Neural progenitor cell (in vitro differentiated cells): ENCODE data around the gene CA10. TPM values are rescaled to one million over a fixed set of nuclear protein-coding genes. Genes with fewer than 3 reads are reported as not detected.

Experiments used
- DNase-seq: peaks from one replicate; pipeline ENCODE4 v3.0.0-alpha.2; 2016; ENCODE audit warnings: low spot score
- H2AFZ ChIP-seq: fragments of 200-600 bp; sonication (generic); replicated peaks from 2 replicates; pipeline ENCODE4 v1.6.1; 2016; ENCODE audit warnings: antibody characterized with exemption
- H3F3A ChIP-seq: fragments of 200-600 bp; sonication (generic); 2 replicates; pipeline ENCODE4 v1.6.1; 2016; ENCODE audit warnings: antibody characterized with exemption, low read depth
- H3K27ac ChIP-seq: fragments of 200-600 bp; sonication (generic); 2 replicates; pipeline ENCODE4 v1.5.1; 2016; ENCODE audit warnings: mild to moderate bottlenecking
- H3K27me3 ChIP-seq: fragments of 200-600 bp; sonication (generic); 2 replicates; pipeline ENCODE4 v1.6.1; 2016; ENCODE audit warnings: mild to moderate bottlenecking, moderate library complexity
- H3K36me3 ChIP-seq: fragments of 200-600 bp; sonication (generic); 2 replicates; pipeline ENCODE4 v1.5.1; 2016
- H3K4me1 ChIP-seq: fragments of 200-600 bp; sonication (generic); 2 replicates; pipeline ENCODE4 v1.6.1; 2016; ENCODE audit warnings: mixed run types
- H3K4me2 ChIP-seq: fragments of 200-600 bp; sonication (generic); 2 replicates; pipeline ENCODE4 v1.6.1; 2016
- H3K4me3 ChIP-seq: fragments of 200-600 bp; sonication (generic); 2 replicates; pipeline ENCODE4 v1.5.1; 2016
- H3K79me2 ChIP-seq: fragments of 200-600 bp; sonication (generic); 2 replicates; pipeline ENCODE4 v1.6.1; 2016; ENCODE audit warnings: low read depth
- H3K9ac ChIP-seq: fragments of 200-600 bp; sonication (generic); 2 replicates; pipeline ENCODE4 v1.6.1; 2016
- H3K9me3 ChIP-seq: fragments of 200-600 bp; sonication (generic); 2 replicates; pipeline ENCODE4 v1.5.1; 2016; ENCODE audit warnings: low read depth
- H4K20me1 ChIP-seq: fragments of 200-600 bp; sonication (generic); 2 replicates; pipeline ENCODE4 v1.6.1; 2016; ENCODE audit warnings: low read depth
- H3K27ac Mint-ChIP-seq: 3 replicates; pipeline ENCODE4 v1.8.0; 2021; ENCODE audit warnings: mixed read lengths
- H3K27me3 Mint-ChIP-seq: 2 replicates; pipeline ENCODE4 v1.8.0; 2022; ENCODE audit warnings: low read depth, mild to moderate bottlenecking, inconsistent platforms, moderate library complexity, mixed read lengths; ENCODE audit not compliant: insufficient read depth
- H3K36me3 Mint-ChIP-seq: 3 replicates; pipeline ENCODE4 v1.8.0; 2021; ENCODE audit warnings: mixed read lengths
- H3K4me1 Mint-ChIP-seq: 3 replicates; pipeline ENCODE4 v1.8.0; 2021; ENCODE audit warnings: mixed read lengths
- H3K4me3 Mint-ChIP-seq: 3 replicates; pipeline ENCODE4 v1.8.0; 2021; ENCODE audit warnings: mild to moderate bottlenecking, moderate library complexity, mixed read lengths
- H3K9me3 Mint-ChIP-seq: 3 replicates; pipeline ENCODE4 v1.8.0; 2020; ENCODE audit warnings: mixed read lengths
- EZH2 ChIP-seq: fragments of 200-600 bp; sonication (generic); IDR thresholded peaks from 2 replicates; pipeline ENCODE4 v1.6.1; 2017; ENCODE audit warnings: antibody characterized with exemption, mild to moderate bottlenecking, moderate library complexity
- EZH2phosphoT487 ChIP-seq: fragments of 200-600 bp; sonication (generic); IDR thresholded peaks from 2 replicates; pipeline ENCODE4 v1.6.1; 2017; ENCODE audit warnings: antibody characterized with exemption
- total RNA-seq: library from RNA; depleted of rRNA; stranded (reverse); fragments of >200 nt; gene quantifications from 2 replicates; pipeline ENCODE4 v1.2.3, GENCODE V29; 2015; ENCODE audit warnings: low replicate concordance
- TF ChIP-seq, protein P1 (sequence below): fragments of 200-600 bp; sonication (generic); IDR thresholded peaks from 2 replicates; pipeline ENCODE4 v1.5.1; 2017; ENCODE audit warnings: antibody characterized with exemption, mild to moderate bottlenecking

Gene CA10
- total RNA-seq, 1 donor from 2014 or later, result 0.65 TPM

DNA sequence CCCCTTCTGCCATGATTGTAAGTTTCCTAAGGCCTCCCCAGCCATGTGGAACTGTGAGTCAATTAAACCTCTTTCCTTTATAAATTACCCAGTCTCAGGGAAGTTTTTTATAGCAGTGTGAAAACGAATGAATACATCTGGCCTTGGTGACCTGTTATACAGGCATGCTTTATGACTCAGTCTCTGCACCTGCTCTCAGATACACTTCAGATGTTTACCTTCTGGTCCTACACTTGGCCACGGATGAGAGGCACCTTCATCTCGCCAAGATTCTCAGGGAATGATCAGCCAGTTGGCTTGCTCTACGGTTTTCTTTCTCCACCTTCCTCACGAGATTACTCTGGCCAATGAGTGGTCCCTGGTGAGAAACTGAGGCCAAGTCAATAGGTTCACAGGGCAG is 304.7 kb downstream of the CA10 start:
- Histone ChIP-seq H3K9ac (no peak overlapping the region), H3K4me2 (no peak overlapping the region), H2AFZ (no peak overlapping the region), H4K20me1 (no peaks in the 10 kb centered on the region), H3F3A (no peaks in the 10 kb centered on the region), H3K4me3 (no peak overlapping the region), H3K4me1 (no peaks in the 10 kb centered on the region), H3K9me3 (no peaks in the 10 kb centered on the region), H3K27me3 (no peaks in the 10 kb centered on the region), H3K36me3 (no peaks in the 10 kb centered on the region), H3K79me2 (no peaks in the 10 kb centered on the region), H3K27ac (no peak overlapping the region)
- DNase-seq, result no peak
- TF ChIP-seq EZH2phosphoT487, result no peak
- no peak for TF ChIP-seq EZH2
- TF ChIP-seq, protein P1, sequence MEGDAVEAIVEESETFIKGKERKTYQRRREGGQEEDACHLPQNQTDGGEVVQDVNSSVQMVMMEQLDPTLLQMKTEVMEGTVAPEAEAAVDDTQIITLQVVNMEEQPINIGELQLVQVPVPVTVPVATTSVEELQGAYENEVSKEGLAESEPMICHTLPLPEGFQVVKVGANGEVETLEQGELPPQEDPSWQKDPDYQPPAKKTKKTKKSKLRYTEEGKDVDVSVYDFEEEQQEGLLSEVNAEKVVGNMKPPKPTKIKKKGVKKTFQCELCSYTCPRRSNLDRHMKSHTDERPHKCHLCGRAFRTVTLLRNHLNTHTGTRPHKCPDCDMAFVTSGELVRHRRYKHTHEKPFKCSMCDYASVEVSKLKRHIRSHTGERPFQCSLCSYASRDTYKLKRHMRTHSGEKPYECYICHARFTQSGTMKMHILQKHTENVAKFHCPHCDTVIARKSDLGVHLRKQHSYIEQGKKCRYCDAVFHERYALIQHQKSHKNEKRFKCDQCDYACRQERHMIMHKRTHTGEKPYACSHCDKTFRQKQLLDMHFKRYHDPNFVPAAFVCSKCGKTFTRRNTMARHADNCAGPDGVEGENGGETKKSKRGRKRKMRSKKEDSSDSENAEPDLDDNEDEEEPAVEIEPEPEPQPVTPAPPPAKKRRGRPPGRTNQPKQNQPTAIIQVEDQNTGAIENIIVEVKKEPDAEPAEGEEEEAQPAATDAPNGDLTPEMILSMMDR, result no peak
- Mint-ChIP-seq H3K27ac (no peak overlapping the region), H3K9me3 (no peaks in the 10 kb centered on the region), H3K27me3 (no peaks in the 10 kb centered on the region), H3K36me3 (no peaks in the 10 kb centered on the region), H3K4me3 (no peak overlapping the region), H3K4me1 (peaks cover 2% of the 10 kb centered on the region)

DNA sequence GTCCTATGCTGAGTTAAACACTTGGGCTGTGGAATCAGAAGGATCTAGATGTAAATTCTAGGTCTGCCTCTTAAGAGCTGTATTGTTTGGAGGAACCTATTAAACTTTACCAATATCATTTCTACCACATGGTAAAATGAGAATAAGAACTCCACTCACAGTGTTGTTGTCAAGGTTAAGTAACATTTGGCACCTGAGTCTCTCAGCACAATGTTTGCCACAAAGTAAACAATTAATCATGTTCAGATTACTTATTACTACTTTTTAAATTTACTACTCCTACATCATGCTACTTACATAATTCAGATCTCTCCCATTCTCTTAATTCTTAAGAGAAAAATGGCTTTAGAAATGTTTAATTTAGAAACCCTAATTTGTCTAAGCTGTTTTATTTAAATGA is 305.9 kb downstream of the CA10 start:
- Histone ChIP-seq H3K36me3 (no peaks in the 10 kb centered on the region), H3K27ac (no peak overlapping the region), H3K79me2 (no peaks in the 10 kb centered on the region), H3K4me3 (no peak overlapping the region), H3K27me3 (no peaks in the 10 kb centered on the region), H3K4me2 (no peak overlapping the region), H3F3A (no peaks in the 10 kb centered on the region), H3K9me3 (no peaks in the 10 kb centered on the region), H2AFZ (no peak overlapping the region), H4K20me1 (no peaks in the 10 kb centered on the region), H3K9ac (no peak overlapping the region), H3K4me1 (no peaks in the 10 kb centered on the region)
- Mint-ChIP-seq H3K27me3 (no peaks in the 10 kb centered on the region), H3K4me3 (no peak overlapping the region), H3K27ac (no peak overlapping the region), H3K4me1 (peaks cover 2% of the 10 kb centered on the region), H3K36me3 (no peaks in the 10 kb centered on the region), H3K9me3 (no peaks in the 10 kb centered on the region)
- DNase-seq, result no peak
- TF ChIP-seq EZH2phosphoT487 (no peak), EZH2 (no peak)
- TF ChIP-seq, protein P1, result no peak

DNA sequence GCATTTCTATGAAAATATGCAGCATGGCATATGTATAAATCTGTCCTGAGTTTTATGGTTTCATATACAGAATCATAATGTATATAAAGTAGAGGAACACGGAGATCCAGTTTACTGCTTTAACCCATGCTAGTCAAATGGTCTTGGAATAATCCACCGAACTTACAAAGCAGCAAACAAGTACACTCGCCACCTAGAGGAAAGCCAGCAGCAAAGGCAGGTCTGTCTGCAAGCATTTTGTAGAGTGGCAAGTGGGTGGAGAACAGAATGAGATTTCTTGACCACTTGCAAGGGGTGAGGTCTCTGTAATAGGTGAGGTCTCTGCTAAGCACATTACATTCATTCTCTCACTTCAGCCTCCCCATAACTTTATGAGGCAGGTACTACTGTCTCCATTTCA is 308.3 kb downstream of the CA10 start:
- no peaks in the 10 kb centered on the region for H3K4me1 ChIP-seq
- H4K20me1 ChIP-seq, result no peaks in the 10 kb centered on the region
- H3K9ac ChIP-seq, result no peak overlapping the region
- H3K4me3 ChIP-seq, result no peak overlapping the region
- no peaks in the 10 kb centered on the region for H3K9me3 ChIP-seq
- Mint-ChIP-seq H3K27me3 (peaks cover 3% of the 10 kb centered on the region), H3K4me3 (no peak overlapping the region), H3K27ac (no peak overlapping the region), H3K9me3 (no peaks in the 10 kb centered on the region), H3K36me3 (no peaks in the 10 kb centered on the region), H3K4me1 (peaks cover 5% of the 10 kb centered on the region)
- H3K27me3 ChIP-seq, result no peaks in the 10 kb centered on the region
- no peak overlapping the region for H2AFZ ChIP-seq
- H3K79me2 ChIP-seq, result no peaks in the 10 kb centered on the region
- H3F3A ChIP-seq, result no peaks in the 10 kb centered on the region
- TF ChIP-seq, protein P1, result peak; percentile 47
- no peak for TF ChIP-seq EZH2
- no peak for TF ChIP-seq EZH2phosphoT487
- peak; percentile 45 for DNase-seq
- no peak overlapping the region for H3K4me2 ChIP-seq
- no peaks in the 10 kb centered on the region for H3K36me3 ChIP-seq
- no peak overlapping the region for H3K27ac ChIP-seq
